ENCODE data around the gene CYBA.

The CYBA gene

GRCh38 chr16:88617268-88618031 lies 33.4 kb downstream of the CYBA start:
- Histone ChIP-seq H3K27me3 (replicated peaks; ENCODE audit: control insufficient read depth, insufficient read depth, low read length) (no peaks in the 10 kb centered on the region), H3K4me3 (replicated peaks; ENCODE audit: low read depth, low read length) (no peak overlapping the region), H3K36me3 (ENCODE audit: control insufficient read depth, insufficient read depth, low read length) (peaks cover 23% of the 10 kb centered on the region)
- no peak for DNase-seq (ENCODE audit: extremely low read depth, insufficient read length)
- TF ChIP-seq CTCF (IDR thresholded peaks at IDR 0.05; ENCODE audit: insufficient read depth, low read length, poor library complexity, severe bottlenecking) = no peak

GRCh38 chr16:88616736-88617135 lies 34.1 kb downstream of the CYBA start:
- H3K27me3 ChIP-seq (replicated peaks; ENCODE audit: control insufficient read depth, insufficient read depth, low read length) = no peaks in the 10 kb centered on the region
- DNase-seq (ENCODE audit: extremely low read depth, insufficient read length) = no peak
- no peak for TF ChIP-seq CTCF (IDR thresholded peaks at IDR 0.05; ENCODE audit: insufficient read depth, low read length, poor library complexity, severe bottlenecking)
- H3K36me3 ChIP-seq (ENCODE audit: control insufficient read depth, insufficient read depth, low read length) = peaks cover 17% of the 10 kb centered on the region
- no peak overlapping the region for H3K4me3 ChIP-seq (replicated peaks; ENCODE audit: low read depth, low read length)

GRCh38 chr16:88616320-88616719 lies 34.5 kb downstream of the CYBA start:
- Histone ChIP-seq H3K4me3 (replicated peaks; ENCODE audit: low read depth, low read length) (no peak overlapping the region), H3K36me3 (ENCODE audit: control insufficient read depth, insufficient read depth, low read length) (peaks cover 21% of the 10 kb centered on the region), H3K27me3 (replicated peaks; ENCODE audit: control insufficient read depth, insufficient read depth, low read length) (no peaks in the 10 kb centered on the region)
- DNase-seq (ENCODE audit: extremely low read depth, insufficient read length) = no peak
- no peak for TF ChIP-seq CTCF (IDR thresholded peaks at IDR 0.05; ENCODE audit: insufficient read depth, low read length, poor library complexity, severe bottlenecking)

- H3K4me3 ChIP-seq (replicated peaks; ENCODE audit: low read depth, low read length) = no peak overlapping the region
- no peak for TF ChIP-seq CTCF (IDR thresholded peaks at IDR 0.05; ENCODE audit: insufficient read depth, low read length, poor library complexity, severe bottlenecking)
- peaks cover 29% of the 10 kb centered on the region for H3K36me3 ChIP-seq (ENCODE audit: control insufficient read depth, insufficient read depth, low read length)
- no peaks in the 10 kb centered on the region for H3K27me3 ChIP-seq (replicated peaks; ENCODE audit: control insufficient read depth, insufficient read depth, low read length)
- DNase-seq (ENCODE audit: extremely low read depth, insufficient read length) = no peak
Observed at GRCh38 chr16:88614818-88615580, 35.9 kb downstream of the CYBA start.

GRCh38 chr16:88613911-88614817 lies 36.7 kb downstream of the CYBA start:
- DNase-seq (ENCODE audit: extremely low read depth, insufficient read length) = no peak
- H3K4me3 ChIP-seq (replicated peaks; ENCODE audit: low read depth, low read length) = no peak overlapping the region
- TF ChIP-seq CTCF (IDR thresholded peaks at IDR 0.05; ENCODE audit: insufficient read depth, low read length, poor library complexity, severe bottlenecking) = no peak
- peaks cover 29% of the 10 kb centered on the region for H3K36me3 ChIP-seq (ENCODE audit: control insufficient read depth, insufficient read depth, low read length)
- H3K27me3 ChIP-seq (replicated peaks; ENCODE audit: control insufficient read depth, insufficient read depth, low read length) = no peaks in the 10 kb centered on the region
